IMR-90 (cell line): ENCODE measurements around the gene DPP8. TPM values are rescaled to one million over a fixed set of nuclear protein-coding genes. Genes with fewer than 3 reads are reported as not detected.
A peak's percentile ranks its signal among the peaks of the same experiment; 100 is the strongest.

Source experiments
- ATAC-seq: fragments of 200-7000 bp; cut with Tn5 transposase; 2 replicates; pipeline ENCODE4 v1.9.1; 2020; ENCODE audit warnings: low read depth, mild to moderate bottlenecking, moderate library complexity
- BruUV-seq: library from RNA; stranded (reverse); fragments of 400-500 nt; replicated peaks from 2 replicates; lab custom pipeline; 2021; lab: Mats Ljungman, UMichigan
- CTCF ChIA-PET: fragments of 300-600 bp; formaldehyde crosslinking; extraction: SDS; loops from one replicate; lab custom pipeline; 2021; ENCODE audit warnings: antibody characterized with exemption; lab: Yijun Ruan, JAX
- POLR2A ChIA-PET: fragments of 300-600 bp; sonication (Branson Sonifier 250); formaldehyde crosslinking; loops from one replicate; lab custom pipeline; 2022; ENCODE audit warnings: antibody characterized with exemption; ENCODE audit not compliant: unreplicated experiment; lab: Charles Lee
- DNase-seq: peaks from one replicate; pipeline ENCODE4 v3.0.0; 2013
- H2AFZ ChIP-seq: replicated peaks from 2 replicates; pipeline ENCODE3; 2013; ENCODE audit warnings: low read length, mild to moderate bottlenecking; ENCODE audit not compliant: poor library complexity
- H2AK5ac ChIP-seq: 2 replicates; pipeline ENCODE4 v1.6.1; 2013; ENCODE audit warnings: low read depth, low read length, inconsistent platforms
- H2AK9ac ChIP-seq: replicated peaks from 2 replicates; pipeline ENCODE3; 2013; ENCODE audit warnings: mild to moderate bottlenecking, low read depth, low read length, moderate library complexity; ENCODE audit not compliant: poor library complexity
- H2BK120ac ChIP-seq: 2 replicates; pipeline ENCODE4 v1.6.1; 2013; ENCODE audit warnings: low read depth, low read length, inconsistent platforms
- H2BK15ac ChIP-seq: 3 replicates; pipeline ENCODE4 v1.6.1; 2013; ENCODE audit warnings: low read depth, low read length, inconsistent platforms
- H2BK20ac ChIP-seq: 2 replicates; pipeline ENCODE4 v1.6.1; 2013; ENCODE audit warnings: low read depth, mild to moderate bottlenecking, inconsistent platforms, low read length, moderate library complexity
- H2BK5ac ChIP-seq: 2 replicates; pipeline ENCODE4 v1.6.1; 2013; ENCODE audit warnings: mild to moderate bottlenecking, low read depth, low read length, inconsistent platforms; ENCODE audit not compliant: poor library complexity, severe bottlenecking
- H3K14ac ChIP-seq: replicated peaks from 2 replicates; pipeline ENCODE4 v1.6.1; 2013; ENCODE audit warnings: low read depth, low read length, inconsistent platforms
- H3K18ac ChIP-seq: 2 replicates; pipeline ENCODE4 v1.6.1; 2013; ENCODE audit warnings: low read depth, low read length, control low read depth
- H3K23ac ChIP-seq: 2 replicates; pipeline ENCODE4 v1.6.1; 2013; ENCODE audit warnings: low read depth, low read length, inconsistent platforms
- H3K27ac ChIP-seq: 2 replicates; pipeline ENCODE4 v1.5.1; 2013; ENCODE audit warnings: mild to moderate bottlenecking, control low read depth, low read length; ENCODE audit not compliant: insufficient read depth
- H3K27me3 ChIP-seq: 2 replicates; pipeline ENCODE4 v1.6.1; 2013; ENCODE audit warnings: low read length; ENCODE audit not compliant: control insufficient read depth, insufficient read depth
- H3K36me3 ChIP-seq: 2 replicates; pipeline ENCODE4 v1.6.1; 2013; ENCODE audit warnings: low read length, mixed read lengths; ENCODE audit not compliant: control insufficient read depth, insufficient read depth
- H3K4ac ChIP-seq: 2 replicates; pipeline ENCODE4 v1.6.1; 2013; ENCODE audit warnings: low read depth, low read length, inconsistent platforms
- H3K4me1 ChIP-seq: 2 replicates; pipeline ENCODE4 v1.6.1; 2013; ENCODE audit warnings: low read length, mixed read lengths; ENCODE audit not compliant: control insufficient read depth, insufficient read depth
- H3K4me2 ChIP-seq: 2 replicates; pipeline ENCODE4 v1.6.1; 2013; ENCODE audit warnings: low read depth, mild to moderate bottlenecking, control low read depth, low read length, moderate library complexity
- H3K4me3 ChIP-seq: 2 replicates; pipeline ENCODE4 v1.5.1; 2013; ENCODE audit warnings: low read depth, mild to moderate bottlenecking, control low read depth, low read length, moderate library complexity; ENCODE audit not compliant: insufficient read depth
- H3K56ac ChIP-seq: 2 replicates; pipeline ENCODE4 v1.6.1; 2013; ENCODE audit warnings: low read length, inconsistent platforms; ENCODE audit not compliant: insufficient read depth; ENCODE audit errors: extremely low read depth
- H3K79me1 ChIP-seq, 2 experiments: 2 replicates each; pipeline ENCODE4 v1.6.1; 2013; ENCODE audit warnings: low read length in 2 of 2, inconsistent platforms in 1 of 2, low read depth in 1 of 2
- H3K9ac ChIP-seq: 2 replicates; pipeline ENCODE4 v1.6.1; 2013; ENCODE audit warnings: low read depth, low read length, control low read depth
- H3K9me1 ChIP-seq: 2 replicates; pipeline ENCODE4 v1.6.1; 2013; ENCODE audit warnings: low read length, inconsistent platforms; ENCODE audit not compliant: insufficient read depth
- H3K9me3 ChIP-seq: 2 replicates; pipeline ENCODE4 v1.6.1; 2013; ENCODE audit warnings: low read length; ENCODE audit not compliant: control insufficient read depth, insufficient read depth
- H4K20me1 ChIP-seq: 2 replicates; pipeline ENCODE4 v1.6.1; 2013; ENCODE audit warnings: low read length, inconsistent platforms; ENCODE audit not compliant: insufficient read depth
- H4K5ac ChIP-seq: 2 replicates; pipeline ENCODE4 v1.6.1; 2013; ENCODE audit warnings: mild to moderate bottlenecking, low read depth, low read length, control low read depth
- H4K8ac ChIP-seq, 2 experiments: 2 replicates each; pipeline ENCODE4 v1.6.1; 2013; ENCODE audit warnings: low read depth in 2 of 2, low read length in 2 of 2, control low read depth in 1 of 2, inconsistent platforms in 1 of 2
- H4K91ac ChIP-seq: 2 replicates; pipeline ENCODE4 v1.6.1; 2013; ENCODE audit warnings: low read depth, low read length, inconsistent platforms; ENCODE audit not compliant: insufficient read depth
- FOS ChIP-seq: fragments of 150-350 bp; IDR thresholded peaks from 2 replicates; pipeline ENCODE4 v1.6.1; 2016; ENCODE audit warnings: low read depth, low read length
- MAZ ChIP-seq: IDR thresholded peaks from 2 replicates; pipeline ENCODE4 v1.6.1; 2012; ENCODE audit warnings: low read depth, mild to moderate bottlenecking, low read length, improper control_type of control experiment, moderate library complexity, borderline replicate concordance
- MXI1 ChIP-seq: IDR thresholded peaks from 2 replicates; pipeline ENCODE4 v1.6.1; 2012; ENCODE audit warnings: low read depth, mild to moderate bottlenecking, low read length, moderate library complexity, borderline replicate concordance
- NFE2L2 ChIP-seq: fragments of 150-350 bp; IDR thresholded peaks from 2 replicates; pipeline ENCODE4 v1.6.1; 2016; ENCODE audit warnings: low read depth, mild to moderate bottlenecking, low read length
- SMC3 ChIP-seq: fragments of 150-350 bp; IDR thresholded peaks from 2 replicates; pipeline ENCODE4 v1.6.1; 2016; ENCODE audit warnings: low read depth, mild to moderate bottlenecking, antibody characterized with exemption, low read length, moderate library complexity
- WGBS, 2 experiments: methylation state at CpG; one replicate each; pipeline versions ENCODE4 v1.1.5 to v1.1.7; 2013; ENCODE audit warnings: missing lambda C conversion rate in 2 of 2; ENCODE audit not compliant: insufficient read length in 1 of 2; ENCODE audit errors: extremely low coverage in 2 of 2; 5-methylcytosine and 5-hydroxymethylcytosine counted together
- dilution Hi-C: fragments of 300-500 bp; cut with HindIII; formaldehyde crosslinking; loops from one replicate; pipeline ENCODE4 v1.14.3; 2018; ENCODE audit warnings: low sequenced_read_pairs; ENCODE audit not compliant: unreplicated experiment
- in situ Hi-C: fragments of 300-500 bp; cut with MboI; formaldehyde crosslinking; loops from 3 replicates; pipeline ENCODE4 v1.14.3; 2019; ENCODE audit warnings: low sequenced_read_pairs, inconsistent platforms, mixed read lengths
- intact Hi-C: fragments of 100-400 bp; cut with micrococcal nuclease; formaldehyde crosslinking; loops from 2 replicates; pipeline ENCODE4 v1.10.0; 2022
- polyA plus RNA-seq, 3 experiments: library from polyadenylated mRNA; depleted of rRNA; stranded (reverse); fragments of >200 nt; gene quantifications; 2 replicates each; pipeline ENCODE4 v1.2.3, GENCODE V29; 2012; ENCODE audit warnings: low replicate concordance in 1 of 3
- total RNA-seq: library from RNA; depleted of rRNA; stranded (reverse); fragments of >200 nt; gene quantifications from 2 replicates; pipeline ENCODE4 v1.2.3, GENCODE V29; 2012
- TF ChIP-seq, protein P1 (sequence below): fragments of 150-350 bp; IDR thresholded peaks from 2 replicates; pipeline ENCODE4 v1.6.1; 2016; ENCODE audit warnings: low read depth, mild to moderate bottlenecking, low read length, moderate library complexity, borderline replicate concordance
- TF ChIP-seq, protein P2 (sequence below): conservative IDR thresholded peaks from 2 replicates; pipeline ENCODE4 v1.5.1; 2012; ENCODE audit warnings: mild to moderate bottlenecking, low read depth, low read length, improper control_type of control experiment

DPP8 gene
- total and polyA plus RNA-seq, 2 of the 4 experiments (the other 2 are of a cell fraction): 10.7 to 29.4 TPM

GRCh38 chr15:65516997-65517865 lies at the start of gene DPP8 (continued):
- TF ChIP-seq MXI1: 0 out of 2 replicates have a peak, but pooled peaks have one; percentile 58

- in situ Hi-C loops: no loop called here
- Histone ChIP-seq H4K5ac (no peak overlapping the region), H2BK15ac (no peak overlapping the region), H3K9ac (no peak overlapping the region), H3K27me3 (no peaks in the 10 kb centered on the region), H3K56ac (no peak overlapping the region), H3K18ac (no peak overlapping the region), H3K9me1 (no peaks in the 10 kb centered on the region), H2BK120ac (no peak overlapping the region), H4K20me1 (peaks cover 5% of the 10 kb centered on the region; the same call in 1 of the 2 replicates), H3K4ac (no peak overlapping the region), H3K9me3 (no peaks in the 10 kb centered on the region), H2AFZ (no peak overlapping the region), H3K79me1 (peaks cover 14 to 28% of the 10 kb centered on the region in 2 experiments; a peak in 2 of 4 replicates), H2AK9ac (no peak overlapping the region), H3K4me2 (no peak overlapping the region), H3K27ac (no peak overlapping the region), H3K4me3 (no peak overlapping the region), H2BK5ac (no peak overlapping the region), H3K23ac (no peak overlapping the region), H3K36me3 (peaks cover 35% of the 10 kb centered on the region), H4K91ac (no peak overlapping the region), H3K4me1 (peaks cover 4% of the 10 kb centered on the region), H2BK20ac (no peak overlapping the region), H3K14ac (no peak overlapping the region), H2AK5ac (no peak overlapping the region), H4K8ac (no peak overlapping the region)
- no peak for DNase-seq
- intact Hi-C loops: no loop called here
- POLR2A ChIA-PET: no interaction called here
- ATAC-seq: no peak
- no TSS peak for BruUV-seq
- CTCF ChIA-PET: interaction anchor here (1.0 kb wide), 1 partner anchor 34 kb away, joined by 3 read pairs; no protein-coding TSS in a partner anchor
- no CpG with 5 or more reads among the region's 6 CpGs for WGBS, 2 experiments
- TF ChIP-seq MAZ: no peak
- TF ChIP-seq NFE2L2: no peak
- TF ChIP-seq SMC3: no peak
- no peak for TF ChIP-seq FOS
- TF ChIP-seq, protein P1, sequence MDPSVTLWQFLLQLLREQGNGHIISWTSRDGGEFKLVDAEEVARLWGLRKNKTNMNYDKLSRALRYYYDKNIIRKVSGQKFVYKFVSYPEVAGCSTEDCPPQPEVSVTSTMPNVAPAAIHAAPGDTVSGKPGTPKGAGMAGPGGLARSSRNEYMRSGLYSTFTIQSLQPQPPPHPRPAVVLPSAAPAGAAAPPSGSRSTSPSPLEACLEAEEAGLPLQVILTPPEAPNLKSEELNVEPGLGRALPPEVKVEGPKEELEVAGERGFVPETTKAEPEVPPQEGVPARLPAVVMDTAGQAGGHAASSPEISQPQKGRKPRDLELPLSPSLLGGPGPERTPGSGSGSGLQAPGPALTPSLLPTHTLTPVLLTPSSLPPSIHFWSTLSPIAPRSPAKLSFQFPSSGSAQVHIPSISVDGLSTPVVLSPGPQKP: no peak
- TF ChIP-seq, protein P2, sequence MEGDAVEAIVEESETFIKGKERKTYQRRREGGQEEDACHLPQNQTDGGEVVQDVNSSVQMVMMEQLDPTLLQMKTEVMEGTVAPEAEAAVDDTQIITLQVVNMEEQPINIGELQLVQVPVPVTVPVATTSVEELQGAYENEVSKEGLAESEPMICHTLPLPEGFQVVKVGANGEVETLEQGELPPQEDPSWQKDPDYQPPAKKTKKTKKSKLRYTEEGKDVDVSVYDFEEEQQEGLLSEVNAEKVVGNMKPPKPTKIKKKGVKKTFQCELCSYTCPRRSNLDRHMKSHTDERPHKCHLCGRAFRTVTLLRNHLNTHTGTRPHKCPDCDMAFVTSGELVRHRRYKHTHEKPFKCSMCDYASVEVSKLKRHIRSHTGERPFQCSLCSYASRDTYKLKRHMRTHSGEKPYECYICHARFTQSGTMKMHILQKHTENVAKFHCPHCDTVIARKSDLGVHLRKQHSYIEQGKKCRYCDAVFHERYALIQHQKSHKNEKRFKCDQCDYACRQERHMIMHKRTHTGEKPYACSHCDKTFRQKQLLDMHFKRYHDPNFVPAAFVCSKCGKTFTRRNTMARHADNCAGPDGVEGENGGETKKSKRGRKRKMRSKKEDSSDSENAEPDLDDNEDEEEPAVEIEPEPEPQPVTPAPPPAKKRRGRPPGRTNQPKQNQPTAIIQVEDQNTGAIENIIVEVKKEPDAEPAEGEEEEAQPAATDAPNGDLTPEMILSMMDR: no peak
- dilution Hi-C loops: no loop called here
Observed at GRCh38 chr15:65561934-65562333, 44.4 kb upstream of the DPP8 start.
